Hair follicle dermal papilla cell (primary cell): ENCODE measurements around the gene PFKM. TPM values are rescaled to one million over a fixed set of nuclear protein-coding genes. Genes with fewer than 3 reads are reported as not detected.

Experiments
- small RNA-seq: library from RNA; depleted of rRNA; stranded (forward); fragments of <200 nt; gene quantifications from one replicate; pipeline ENCODE3, GENCODE V24; 2012
- total RNA-seq: library from RNA; depleted of rRNA; stranded (reverse); fragments of >200 nt; gene quantifications from 2 replicates; pipeline ENCODE4 v1.2.3, GENCODE V29; 2012

PFKM gene
- 67.2 and 85.7 TPM in 2 replicates for total RNA-seq

GRCh38 chr12:48119078-48119833 is at the start of gene PFKM:
Gene PFKM, plus strand, starts transcription at chr12:48119364. Its CDS starts 3,411 bp downstream, at chr12:48122775.

DNA sequence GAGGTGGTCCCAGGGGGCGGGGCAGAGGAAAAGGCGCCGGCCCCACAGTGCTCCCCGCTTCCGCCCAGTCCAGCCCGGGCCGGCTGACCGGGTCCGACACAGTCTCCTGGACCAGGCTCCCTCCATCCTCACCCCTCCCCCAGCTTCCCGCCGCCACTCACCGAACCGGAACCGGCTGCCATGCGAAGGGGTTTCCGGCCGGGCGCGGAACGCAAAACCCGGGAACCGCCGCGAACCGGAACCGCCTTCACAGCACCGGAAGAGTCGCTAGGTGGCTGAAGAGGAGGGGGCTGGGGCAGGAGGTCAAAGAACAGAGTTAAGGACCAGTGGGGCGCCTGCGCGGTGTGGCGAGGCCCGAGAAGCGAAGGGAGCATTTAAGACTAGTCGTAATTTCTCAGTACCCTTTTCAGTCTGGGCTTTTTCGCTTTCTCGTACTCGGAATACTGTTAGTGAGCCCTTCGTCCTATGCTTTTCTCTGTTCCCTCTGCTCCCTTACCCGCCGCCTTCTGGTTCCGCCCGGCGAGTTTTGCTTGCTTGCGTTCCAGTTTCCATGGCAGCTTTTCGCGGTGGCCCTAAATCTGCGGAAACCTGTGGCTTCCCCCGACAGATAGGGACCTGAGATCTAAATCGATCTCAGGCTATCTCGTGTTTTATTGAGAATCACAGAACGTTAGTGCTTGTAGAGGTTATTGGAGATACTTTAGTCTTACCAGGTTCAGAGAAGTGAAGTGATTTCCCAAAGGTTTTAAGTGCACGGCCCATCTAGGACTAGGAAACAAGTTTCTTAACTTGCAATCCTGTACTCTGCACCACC is 13.1 kb upstream of the PFKM start, which contains the start of gene SENP1:
TSS of gene SENP1 (minus strand) at position 213 of the 814 bp plus-strand sequence. CDS start 4,607 bp downstream, outside the sequence.

DNA sequence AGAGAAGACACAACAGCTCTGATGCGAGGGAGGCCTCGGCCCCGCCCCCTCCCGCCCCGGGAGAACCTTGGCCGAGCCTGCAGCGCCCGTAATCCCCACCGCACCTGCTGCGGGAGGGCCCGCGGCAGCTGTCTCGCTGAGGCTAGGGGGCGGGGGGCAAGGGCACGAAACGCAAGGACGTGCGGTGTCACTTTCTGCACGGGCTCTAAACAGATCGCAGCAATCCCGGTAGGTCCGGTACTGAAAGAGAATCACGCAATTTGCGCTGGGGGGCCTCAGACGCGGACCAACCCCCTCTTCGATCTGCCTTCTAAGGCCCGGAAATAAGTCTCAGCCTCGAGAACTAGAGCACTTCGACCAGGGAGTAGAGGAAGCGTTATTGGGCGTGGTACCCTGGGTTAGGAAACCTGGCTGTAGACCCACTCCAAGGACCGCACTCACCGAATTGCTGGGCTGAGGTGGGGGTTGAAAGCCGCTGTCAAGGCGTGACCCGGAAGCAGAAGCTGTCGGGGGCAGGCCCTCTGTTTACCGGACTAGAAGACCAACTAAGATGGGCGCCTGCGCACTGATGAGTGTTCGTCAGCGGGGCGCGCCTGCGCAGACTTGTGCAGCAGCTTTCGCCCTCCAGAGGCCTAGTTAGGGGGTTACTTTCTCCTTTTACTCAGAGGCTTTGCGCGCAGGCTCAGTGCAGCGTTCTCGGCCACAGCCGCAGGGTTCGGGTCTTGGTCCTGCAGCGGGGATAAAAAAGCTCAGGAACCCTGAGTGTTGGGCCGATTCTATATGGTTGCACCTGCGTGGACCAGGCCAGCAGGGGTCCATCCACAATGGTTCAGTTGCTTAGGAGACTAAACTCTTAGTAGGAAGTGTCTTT is 38.1 kb downstream of the PFKM start, which contains the start of gene ASB8:
TSS of gene ASB8 (minus strand) at position 498 of the 871 bp plus-strand sequence. CDS start 4,019 bp downstream, outside the sequence.

DNA sequence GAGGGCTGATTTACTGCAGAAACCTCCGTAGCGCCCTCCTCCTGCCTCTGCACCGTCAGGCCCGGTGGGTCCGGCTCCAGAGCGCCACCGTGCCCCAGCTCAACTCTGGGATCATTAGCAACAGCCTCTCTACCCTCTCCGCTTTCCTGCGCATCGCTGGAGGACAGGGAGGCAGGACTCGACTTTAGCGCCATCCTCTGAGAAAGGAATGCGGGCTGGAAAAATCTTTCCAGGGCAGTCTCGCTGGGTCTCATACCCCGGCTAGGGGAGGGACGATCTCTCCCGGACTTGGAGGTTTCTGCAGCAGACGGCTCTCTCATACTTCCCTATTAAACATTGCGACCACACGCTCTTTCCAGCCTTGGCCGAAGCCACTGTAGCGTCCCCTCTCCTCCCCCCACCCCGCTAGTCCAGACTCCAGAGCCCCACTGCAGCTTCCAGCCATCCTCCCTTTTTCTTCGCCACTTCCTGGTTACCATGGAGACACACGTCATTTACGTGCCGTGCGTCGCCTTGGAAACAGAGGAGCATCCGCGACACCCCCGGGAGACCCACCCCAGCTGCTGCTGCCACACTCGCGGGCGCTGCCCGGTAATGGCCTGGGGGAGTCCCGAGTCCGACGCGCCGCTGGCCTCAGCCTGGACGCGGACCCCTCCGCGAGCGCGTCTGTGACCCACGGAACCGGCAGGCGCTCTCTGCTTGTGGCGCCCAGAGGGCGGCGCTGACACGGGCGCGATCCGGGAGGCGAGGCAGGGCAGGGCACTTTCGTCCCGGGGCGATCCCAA is 64.1 kb downstream of the PFKM start, which contains the start of gene CCDC184:
TSS of gene CCDC184 (plus strand) at position 554 of the 785 bp plus-strand sequence. CDS start 479 bp downstream, outside the sequence.

Small RNA genes within 50 kb of the gene (small RNA-seq; reads per million reads assigned to genes)
- gene MIR6505: not detected
- gene RNU6-1203P: not detected

Other genes with a start within 250 kb of the PFKM start
- gene VDR, start 214.4 kb upstream of the PFKM start, total RNA-seq: 57.0 and 66.0 TPM in 2 replicates
- 51.6 and 79.3 TPM in 2 replicates for gene TMEM106C, start 155.8 kb upstream of the PFKM start, total RNA-seq
- 0.16 TPM in 1 of 2 replicates, not detected in the other for gene COL2A1, start 114.9 kb upstream of the PFKM start, total RNA-seq
- 24.9 and 28.1 TPM in 2 replicates for gene SENP1, start 13.3 kb upstream of the PFKM start, total RNA-seq
- 31.0 and 33.3 TPM in 2 replicates for gene ASB8, start 38.2 kb downstream of the PFKM start, total RNA-seq
- 0.73 and 0.97 TPM in 2 replicates for gene CCDC184, start 64.3 kb downstream of the PFKM start, total RNA-seq
- not detected in 2 replicates for gene OR10AD1, start 83.9 kb downstream of the PFKM start, total RNA-seq
- 9.2 and 11.9 TPM in 2 replicates for gene ZNF641, start 231.6 kb downstream of the PFKM start, total RNA-seq